ENCODE results near the gene ZC3H10.

GRCh38 chr12:56087220-56087619 lies 30.8 kb upstream of the ZC3H10 start:
- TF ChIP-seq POLR2A (IDR thresholded peaks at IDR 0.05) = peak; percentile 8
- no peak for TF ChIP-seq CTCF (IDR thresholded peaks at IDR 0.05)
- peak in 2 of 3 donors; percentile 26 to 62 for TF ChIP-seq POLR2AphosphoS5 (IDR thresholded peaks at IDR 0.05)

All from transverse colon (tissue), 4 donors.